ENCODE results near the gene IFI16.
A peak's percentile ranks its signal among the peaks of the same experiment; 100 is the strongest.
"Not testable (repeated sequence)": the region's sequence is repeated elsewhere in the genome, so short reads cannot be mapped to it uniquely, and the experiment has no call there.

IFI16 gene

GRCh38 chr1:159067699-159068621, 58.3 kb downstream of the IFI16 start:
- peak; percentile 82 to 91 for DNase-seq

GRCh38 chr1:159068886-159069285, 59.2 kb downstream of the IFI16 start:
- DNase-seq: no peak

GRCh38 chr1:159071970-159072582, 62.4 kb downstream of the IFI16 start:
- peak; percentile 76 to 86 for DNase-seq

GRCh38 chr1:159076438-159077119, 66.9 kb downstream of the IFI16 start, which contains the start of gene AIM2:
Gene AIM2 (minus strand): TSS chr1:159076766. CDS start chr1:159073499, 3,267 bp downstream.
- no peak for DNase-seq

- DNase-seq: no peak
These were observed 67.6 kb downstream of the IFI16 start for GRCh38 chr1:159077120-159077961.

GRCh38 chr1:159079525-159079924, 69.8 kb downstream of the IFI16 start:
- DNase-seq: no peak

- no peak for DNase-seq
These were observed 71.9 kb downstream of the IFI16 start for GRCh38 chr1:159081626-159082025.

- DNase-seq: no peak
These were observed 73.3 kb downstream of the IFI16 start for GRCh38 chr1:159083013-159083412.

- DNase-seq: peak; percentile 36 to 45
These were observed 74.4 kb downstream of the IFI16 start for GRCh38 chr1:159084152-159084551.

GRCh38 chr1:159084867-159085266, 75.2 kb downstream of the IFI16 start:
- DNase-seq: peak; percentile 11 to 33

GRCh38 chr1:159088050-159088449, 78.3 kb downstream of the IFI16 start:
- peak; percentile 75 to 78 for DNase-seq

GRCh38 chr1:159088546-159089183, 79.0 kb downstream of the IFI16 start:
- DNase-seq: no peak

GRCh38 chr1:159089184-159089791, 79.6 kb downstream of the IFI16 start:
- DNase-seq: peak; percentile 13 to 25

- no peak for DNase-seq
These were observed 80.8 kb downstream of the IFI16 start for GRCh38 chr1:159090286-159091179.

GRCh38 chr1:159091180-159091560, 81.5 kb downstream of the IFI16 start:
- DNase-seq: no peak

GRCh38 chr1:159091607-159092031, 81.9 kb downstream of the IFI16 start:
- DNase-seq: peak; percentile 37 to 40

GRCh38 chr1:159092036-159092760, 82.5 kb downstream of the IFI16 start:
- peak; percentile 35 to 37 for DNase-seq

GRCh38 chr1:159098596-159098995, 88.9 kb downstream of the IFI16 start:
- DNase-seq: no peak

- DNase-seq: no peak
These were observed 90.9 kb downstream of the IFI16 start for GRCh38 chr1:159100589-159100988.

- DNase-seq: not testable (repeated sequence)
These were observed 93.3 kb downstream of the IFI16 start for GRCh38 chr1:159103021-159103420.
